CMK (cell line): ENCODE results near the gene FADS2.

Experiments
- DNase-seq: peaks from one replicate; pipeline ENCODE4 v3.0.0-alpha.2; 2010; ENCODE audit warnings: low read depth

Gene FADS2

GRCh38 chr11:61826930-61827570 is 1.1 kb upstream of the FADS2 start:
- DNase-seq: no peak

- no peak for DNase-seq
Measured at GRCh38 chr11:61828379-61828628, 204 bp downstream of the FADS2 start.

GRCh38 chr11:61828629-61829407 is 718 bp downstream of the FADS2 start:
- DNase-seq: no peak

GRCh38 chr11:61829806-61830205 is 1.7 kb downstream of the FADS2 start:
- DNase-seq: no peak

GRCh38 chr11:61830237-61831105 is 2.4 kb downstream of the FADS2 start:
- DNase-seq: no peak

GRCh38 chr11:61832207-61832606 is 4.1 kb downstream of the FADS2 start:
- no peak for DNase-seq

- no peak for DNase-seq
Measured at GRCh38 chr11:61832754-61833153, 4.7 kb downstream of the FADS2 start.

GRCh38 chr11:61833471-61833870 is 5.4 kb downstream of the FADS2 start:
- no peak for DNase-seq

- DNase-seq: no peak
Measured at GRCh38 chr11:61833926-61834277, 5.8 kb downstream of the FADS2 start.

GRCh38 chr11:61834278-61835048 is 6.4 kb downstream of the FADS2 start:
- peak; percentile 88 for DNase-seq

- no peak for DNase-seq
Measured at GRCh38 chr11:61836193-61836592, 8.1 kb downstream of the FADS2 start.

- no peak for DNase-seq
Measured at GRCh38 chr11:61837411-61838005, 9.4 kb downstream of the FADS2 start.

GRCh38 chr11:61838501-61838900 is 10.4 kb downstream of the FADS2 start:
- DNase-seq: no peak

- DNase-seq: no peak
Measured at GRCh38 chr11:61838921-61839320, 10.8 kb downstream of the FADS2 start.

GRCh38 chr11:61839742-61840141 is 11.6 kb downstream of the FADS2 start:
- no peak for DNase-seq

GRCh38 chr11:61840371-61840770 is 12.3 kb downstream of the FADS2 start:
- no peak for DNase-seq

- peak; percentile 90 for DNase-seq
Measured at GRCh38 chr11:61841636-61842527, 13.8 kb downstream of the FADS2 start.

GRCh38 chr11:61842528-61842820 is 14.4 kb downstream of the FADS2 start:
- no peak for DNase-seq

- DNase-seq: no peak
Measured at GRCh38 chr11:61844909-61845565, 16.9 kb downstream of the FADS2 start.

- DNase-seq: no peak
Measured at GRCh38 chr11:61846362-61847020, 18.4 kb downstream of the FADS2 start.
